Measurements from ENCODE around the gene ANP32A.

The ANP32A gene

GRCh38 chr15:68769702-68770101 lies 51.0 kb downstream of the ANP32A start:
- Histone ChIP-seq H3K27me3 (ENCODE audit: insufficient read depth, poor library complexity, severe bottlenecking) (no peaks in the 10 kb centered on the region), H3K36me3 (ENCODE audit: low read depth) (no peaks in the 10 kb centered on the region), H3K4me1 (ENCODE audit: insufficient read depth, poor library complexity, severe bottlenecking) (peaks cover 11% of the 10 kb centered on the region), H3K9me3 (ENCODE audit: severe bottlenecking) (no peaks in the 10 kb centered on the region), H3K4me3 (ENCODE audit: severe bottlenecking) (no peak overlapping the region), H3K27ac (ENCODE audit: poor library complexity, severe bottlenecking) (no peak overlapping the region)
- TF ChIP-seq CTCF (IDR thresholded peaks at IDR 0.05; ENCODE audit: poor library complexity, severe bottlenecking): no peak
- no peak for DNase-seq (ENCODE audit: low spot score)
- no peak for ATAC-seq (ENCODE audit: low read depth)

- DNase-seq (ENCODE audit: low spot score): no peak
- ATAC-seq (ENCODE audit: low read depth): peak; percentile 83
- H3K4me1 ChIP-seq (ENCODE audit: insufficient read depth, poor library complexity, severe bottlenecking): peaks cover 11% of the 10 kb centered on the region
- H3K27ac ChIP-seq (ENCODE audit: poor library complexity, severe bottlenecking): no peak overlapping the region
- H3K27me3 ChIP-seq (ENCODE audit: insufficient read depth, poor library complexity, severe bottlenecking): no peaks in the 10 kb centered on the region
- no peak overlapping the region for H3K4me3 ChIP-seq (ENCODE audit: severe bottlenecking)
- no peaks in the 10 kb centered on the region for H3K36me3 ChIP-seq (ENCODE audit: low read depth)
- no peaks in the 10 kb centered on the region for H3K9me3 ChIP-seq (ENCODE audit: severe bottlenecking)
- no peak for TF ChIP-seq CTCF (IDR thresholded peaks at IDR 0.05; ENCODE audit: poor library complexity, severe bottlenecking)
These were observed 52.4 kb downstream of the ANP32A start for GRCh38 chr15:68768321-68768720.

GRCh38 chr15:68767833-68768232 lies 52.9 kb downstream of the ANP32A start:
- Histone ChIP-seq H3K36me3 (ENCODE audit: low read depth) (no peaks in the 10 kb centered on the region), H3K27ac (ENCODE audit: poor library complexity, severe bottlenecking) (no peak overlapping the region), H3K4me3 (ENCODE audit: severe bottlenecking) (no peak overlapping the region), H3K9me3 (ENCODE audit: severe bottlenecking) (no peaks in the 10 kb centered on the region), H3K27me3 (ENCODE audit: insufficient read depth, poor library complexity, severe bottlenecking) (no peaks in the 10 kb centered on the region), H3K4me1 (ENCODE audit: insufficient read depth, poor library complexity, severe bottlenecking) (peaks cover 11% of the 10 kb centered on the region)
- DNase-seq (ENCODE audit: low spot score) (no peak), ATAC-seq (ENCODE audit: low read depth) (no peak; the same call in 2 of the 3 replicates)
- TF ChIP-seq CTCF (IDR thresholded peaks at IDR 0.05; ENCODE audit: poor library complexity, severe bottlenecking): no peak

GRCh38 chr15:68765602-68766368 lies 54.9 kb downstream of the ANP32A start:
- TF ChIP-seq CTCF (IDR thresholded peaks at IDR 0.05; ENCODE audit: poor library complexity, severe bottlenecking): no peak
- Histone ChIP-seq H3K36me3 (ENCODE audit: low read depth) (no peaks in the 10 kb centered on the region), H3K9me3 (ENCODE audit: severe bottlenecking) (no peaks in the 10 kb centered on the region), H3K27me3 (ENCODE audit: insufficient read depth, poor library complexity, severe bottlenecking) (no peaks in the 10 kb centered on the region), H3K4me1 (ENCODE audit: insufficient read depth, poor library complexity, severe bottlenecking) (peaks cover 11% of the 10 kb centered on the region), H3K4me3 (ENCODE audit: severe bottlenecking) (no peak overlapping the region), H3K27ac (ENCODE audit: poor library complexity, severe bottlenecking) (no peak overlapping the region)
- no peak for ATAC-seq (ENCODE audit: low read depth)
- no peak for DNase-seq (ENCODE audit: low spot score)

- no peak overlapping the region for H3K4me3 ChIP-seq (ENCODE audit: severe bottlenecking)
- TF ChIP-seq CTCF (IDR thresholded peaks at IDR 0.05; ENCODE audit: poor library complexity, severe bottlenecking): no peak
- ATAC-seq (ENCODE audit: low read depth): no peak
- no peak overlapping the region for H3K27ac ChIP-seq (ENCODE audit: poor library complexity, severe bottlenecking)
- no peaks in the 10 kb centered on the region for H3K27me3 ChIP-seq (ENCODE audit: insufficient read depth, poor library complexity, severe bottlenecking)
- no peak for DNase-seq (ENCODE audit: low spot score)
- no peaks in the 10 kb centered on the region for H3K9me3 ChIP-seq (ENCODE audit: severe bottlenecking)
- H3K4me1 ChIP-seq (ENCODE audit: insufficient read depth, poor library complexity, severe bottlenecking): peaks cover 11% of the 10 kb centered on the region
- no peaks in the 10 kb centered on the region for H3K36me3 ChIP-seq (ENCODE audit: low read depth)
These were observed 56.6 kb downstream of the ANP32A start for GRCh38 chr15:68764090-68764489.

Measured in RWPE2 (cell line).